ENCODE measurements around the gene FGFR4. TPM values are rescaled to one million over a fixed set of nuclear protein-coding genes. Genes with fewer than 3 reads are reported as not detected.

FGFR4 gene
- total and polyA plus RNA-seq, 2 of the 8 experiments (the other 6 are each of a cell fraction or from before 2014, with no cell fraction given) = 61.4 to 88.4 TPM

- TF ChIP-seq SIRT6 (IDR thresholded peaks at IDR 0.05; ENCODE audit: low read length) = no peak
- TF ChIP-seq RAD21 (IDR thresholded peaks at IDR 0.05 in 1 of 2, conservative IDR thresholded peaks at IDR 0.05 in 1 of 2; ENCODE audit: low read depth in 2 of 2, low read length in 2 of 2) = no peak
- peak; percentile 93 for TF ChIP-seq ASH2L (IDR thresholded peaks at IDR 0.05; ENCODE audit: low read length)
- TF ChIP-seq EGR1 (IDR thresholded peaks at IDR 0.05; ENCODE audit: borderline replicate concordance, low read depth, low read length) = no peak
- no peak for TF ChIP-seq HDAC2 (IDR thresholded peaks at IDR 0.05; ENCODE audit: borderline replicate concordance in 1 of 2, low read depth in 2 of 2, low read length in 2 of 2)
- no peak for TF ChIP-seq ATF3 (IDR thresholded peaks at IDR 0.05; ENCODE audit: insufficient read depth, low read depth, low read length)
- TF ChIP-seq HDAC6 (IDR thresholded peaks at IDR 0.05; ENCODE audit: low read depth, low read length) = no peak
- TF ChIP-seq CBX8 (IDR thresholded peaks at IDR 0.05; ENCODE audit: borderline replicate concordance, low read depth, low read length) = no peak
- 0 out of 2 replicates have a peak, but pooled peaks have one; percentile 13 for TF ChIP-seq MAX (IDR thresholded peaks at IDR 0.05)
- TF ChIP-seq TEAD4 (IDR thresholded peaks at IDR 0.05; ENCODE audit: low read depth, low read length) = no peak
- no peak for TF ChIP-seq CREB1 (IDR thresholded peaks at IDR 0.05)
- no peak for TF ChIP-seq CHD1 (IDR thresholded peaks at IDR 0.05; ENCODE audit: low read depth, low read length)
- TF ChIP-seq ATF2 (IDR thresholded peaks at IDR 0.05; ENCODE audit: low read length) = no peak
- TF ChIP-seq SAP30 (IDR thresholded peaks at IDR 0.05; ENCODE audit: insufficient read depth, insufficient replicate concordance, low read length) = no peak
- no peak for TF ChIP-seq JUND (IDR thresholded peaks at IDR 0.05; ENCODE audit: low read length)
- no peak for TF ChIP-seq NRF1 (IDR thresholded peaks at IDR 0.05; ENCODE audit: low read depth, low read length)
- no peak for TF ChIP-seq BACH1 (IDR thresholded peaks at IDR 0.05; ENCODE audit: low read length)
- peak; percentile 83 for TF ChIP-seq PHF8 (conservative IDR thresholded peaks at IDR 0.05; ENCODE audit: low read depth, low read length)
- TF ChIP-seq TBP (IDR thresholded peaks at IDR 0.05; ENCODE audit: low read depth, low read length) = no peak
- no peak for TF ChIP-seq SP2 (IDR thresholded peaks at IDR 0.05; ENCODE audit: low read length)
- TF ChIP-seq KDM5A (IDR thresholded peaks at IDR 0.05; ENCODE audit: low read length) = no peak
- no peak for TF ChIP-seq BCL11A (IDR thresholded peaks at IDR 0.05; ENCODE audit: low read depth in 2 of 2, low read length in 2 of 2)
Measured at GRCh38 chr5:177133853-177134696, 47.4 kb downstream of the FGFR4 start (continued).
